ENCODE data around the gene LCN10.

GRCh38 chr9:136763649-136764035 lies 20.9 kb upstream of the LCN10 start:
- TF ChIP-seq CTCF (IDR thresholded peaks at IDR 0.05; ENCODE audit: extremely low read depth in 1 of 2, insufficient read depth in 1 of 2, low read depth in 1 of 2, low read length in 2 of 2), result no peak
- TF ChIP-seq JUN (IDR thresholded peaks at IDR 0.05; ENCODE audit: borderline replicate concordance, insufficient read depth, insufficient read length, low read depth), result no peak
- no peak for TF ChIP-seq EZH2 (IDR thresholded peaks at IDR 0.05; ENCODE audit: borderline replicate concordance, low read depth, low read length, severe bottlenecking)
- no peak for TF ChIP-seq MYC (IDR thresholded peaks at IDR 0.05; ENCODE audit: low read depth, low read length)
- TF ChIP-seq POLR2A (IDR thresholded peaks at IDR 0.05; ENCODE audit: low read depth, low read length), result no peak
- TF ChIP-seq GATA2 (IDR thresholded peaks at IDR 0.05; ENCODE audit: insufficient read depth, insufficient read length, low read depth, low read length), result no peak
